GM12878 (cell line): ENCODE measurements around the gene FANCL. TPM values are rescaled to one million over a fixed set of nuclear protein-coding genes. Genes with fewer than 3 reads are reported as not detected.
"Not testable (repeated sequence)": the region's sequence is repeated elsewhere in the genome, so short reads cannot be mapped to it uniquely, and the experiment has no call there.

Experiments used
- ATAC-seq: fragments of 200-7000 bp; cut with Tn5 transposase; 3 replicates; pipeline ENCODE4 v1.9.1; 2020; ENCODE audit warnings: mild to moderate bottlenecking, moderate library complexity
- BruUV-seq: library from RNA; stranded (reverse); fragments of 400-500 nt; replicated peaks from 2 replicates; lab custom pipeline; 2021; lab: Mats Ljungman, UMichigan
- CTCF ChIA-PET: fragments of 300-600 bp; sonication (Branson Sonifier 250); formaldehyde crosslinking; extraction: SDS; loops from one replicate; lab custom pipeline; 2021; ENCODE audit warnings: inconsistent platforms; lab: Yijun Ruan, JAX
- POLR2A ChIA-PET: fragments of 350-600 bp; formaldehyde crosslinking; extraction: SDS; loops from one replicate; lab custom pipeline; 2021; ENCODE audit warnings: inconsistent platforms; lab: Charles Lee
- RAD21 ChIA-PET: fragments of 300-600 bp; sonication (Branson Sonifier 250); formaldehyde crosslinking; loops from one replicate; lab custom pipeline; 2023; ENCODE audit warnings: antibody characterized with exemption; ENCODE audit not compliant: unreplicated experiment; lab: Charles Lee
- SMC1A ChIA-PET: fragments of 300-600 bp; sonication (Branson Sonifier 250); formaldehyde crosslinking; loops from one replicate; lab custom pipeline; 2023; ENCODE audit not compliant: unreplicated experiment, uncharacterized antibody; lab: Charles Lee
- DNase-seq: peaks from one replicate; pipeline ENCODE4 v3.0.0-alpha.2; 2011; ENCODE audit warnings: low read depth, low spot score
- FAIRE-seq: peaks from 3 replicates; lab custom pipeline; 2011; peaks lifted over from hg19 to GRCh38; lab: Jason Lieb, UNC
- H2AFZ ChIP-seq: 2 replicates; pipeline ENCODE4 v1.6.0; 2011; ENCODE audit warnings: low read depth, low read length, control low read depth; ENCODE audit not compliant: control insufficient read depth
- H3K27ac ChIP-seq: 2 replicates; pipeline ENCODE4 v1.5.1; 2011; ENCODE audit warnings: control low read depth; ENCODE audit not compliant: control insufficient read depth, insufficient read depth
- H3K27me3 ChIP-seq, 2 experiments: replicated peaks in 1 of 2; 2 replicates each; pipeline versions ENCODE4 v1.6.0 to v1.6.1; 2011; ENCODE audit warnings: low read length in 1 of 2; ENCODE audit not compliant: control insufficient read depth in 2 of 2, insufficient read depth in 2 of 2
- H3K36me3 ChIP-seq, 2 experiments: 2 replicates each; pipeline ENCODE4 v1.5.1; 2011; ENCODE audit warnings: low read length in 1 of 2; ENCODE audit not compliant: control insufficient read depth in 2 of 2, insufficient read depth in 2 of 2
- H3K4me1 ChIP-seq: 2 replicates; pipeline ENCODE4 v1.6.1; 2011; ENCODE audit warnings: mild to moderate bottlenecking, low read length, moderate library complexity, mixed read lengths; ENCODE audit not compliant: control insufficient read depth, insufficient read depth
- H3K4me2 ChIP-seq: 2 replicates; pipeline ENCODE4 v1.6.0; 2011; ENCODE audit warnings: control low read depth; ENCODE audit not compliant: control insufficient read depth, insufficient read depth
- H3K4me3 ChIP-seq: fragments of 200-600 bp; sonication (generic); 2 replicates; pipeline ENCODE4 v1.5.1; 2016
- H3K79me2 ChIP-seq: 2 replicates; pipeline ENCODE4 v1.6.0; 2011; ENCODE audit warnings: low read length; ENCODE audit not compliant: control insufficient read depth, insufficient read depth
- H3K9ac ChIP-seq: 2 replicates; pipeline ENCODE4 v1.8.0; 2011; ENCODE audit warnings: low read length, control low read depth, mixed read lengths; ENCODE audit not compliant: control insufficient read depth, insufficient read depth
- H3K9me3 ChIP-seq: replicated peaks from 3 replicates; pipeline ENCODE4 v1.5.1; 2011; ENCODE audit warnings: mild to moderate bottlenecking, low read length; ENCODE audit not compliant: control insufficient read depth, insufficient read depth
- H4K20me1 ChIP-seq: 2 replicates; pipeline ENCODE4 v1.6.0; 2011; ENCODE audit not compliant: control insufficient read depth, insufficient read depth
- WGBS: methylation state at CpG from one replicate; pipeline ENCODE4 v1.1.6; 2016; ENCODE audit warnings: low lambda C conversion rate; ENCODE audit not compliant: insufficient replicate concordance, insufficient coverage; ENCODE audit errors: missing lambda C conversion rate; 5-methylcytosine and 5-hydroxymethylcytosine counted together
- in situ Hi-C: fragments of 300-500 bp; cut with MboI; formaldehyde crosslinking; loops from 9 replicates; pipeline ENCODE4 v1.14.3; 2018; ENCODE audit warnings: mixed read lengths
- intact Hi-C: fragments of 100-400 bp; cut with micrococcal nuclease; formaldehyde crosslinking; loops from one replicate; pipeline ENCODE4 v1.14.2; 2022; ENCODE audit not compliant: unreplicated experiment
- polyA plus RNA-seq, 11 experiments: library from polyadenylated mRNA; depleted of rRNA in 4 of 11; unstranded in 6 of 11; stranded (reverse) in 5 of 11; fragments of >200 nt; fragmentation: Nextera tagmentation in 4 of 11; fragmentation: Illumina TruSeq in 1 of 11; extraction: Ambion mirVana in 4 of 11; extraction: Trizol in 1 of 11; gene quantifications; 1 replicate in 1 of 11; 2 replicates in 10 of 11; pipeline versions ENCODE4 v1.2.1 to v1.2.3, GENCODE V29; 2011 to 2016; ENCODE audit warnings: inconsistent platforms in 2 of 11, missing spikeins in 2 of 11, low read depth in 1 of 11
- total RNA-seq, 4 experiments: library from RNA; depleted of rRNA in 3 of 4; stranded (reverse); fragments of >200 nt in 3 of 4; fragmentation: Illumina TruSeq in 1 of 4; extraction: Trizol in 1 of 4; gene quantifications; 2 replicates each; pipeline versions ENCODE4 v1.2.1 to v1.2.3, GENCODE V29; 2013 to 2021

Gene FANCL
- total and polyA plus RNA-seq, 10 of the 15 experiments (the other 5 are each of a cell fraction or from before 2014, with no cell fraction given): 30.8 to 90.5 (median 52.3) TPM

DNA sequence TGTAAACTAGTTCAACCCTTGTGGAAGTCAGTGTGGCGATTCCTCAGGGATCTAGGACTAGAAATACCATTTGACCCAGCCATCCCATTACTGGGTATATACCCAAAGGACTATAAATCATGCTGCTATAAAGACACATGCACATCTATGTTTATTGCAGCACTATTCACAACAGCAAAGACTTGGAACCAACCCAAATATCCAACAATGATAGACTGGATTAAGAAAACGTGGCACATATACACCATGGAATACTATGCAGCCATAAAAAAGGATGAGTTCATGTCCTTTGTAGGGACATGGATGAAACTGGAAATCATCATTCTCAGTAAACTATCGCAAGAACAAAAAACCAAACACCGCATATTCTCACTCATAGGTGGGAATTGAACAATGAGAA, 63.9 kb downstream of the FANCL start:
- H3K9ac ChIP-seq, FAIRE-seq, in situ Hi-C loops, BruUV-seq, H4K20me1 ChIP-seq, SMC1A ChIA-PET, CTCF ChIA-PET, ATAC-seq, H3K9me3 ChIP-seq, H3K27ac ChIP-seq, H3K4me2 ChIP-seq, H3K4me3 ChIP-seq, H2AFZ ChIP-seq, RAD21 ChIA-PET, H3K79me2 ChIP-seq, H3K36me3 ChIP-seq, H3K4me1 ChIP-seq, intact Hi-C loops, POLR2A ChIA-PET, H3K27me3 ChIP-seq, DNase-seq: not testable (repeated sequence)
- 90% methylated on average over 2 of the region's 4 CpGs for WGBS

GRCh38 chr2:58171831-58172230, 69.3 kb downstream of the FANCL start:
- ATAC-seq, H3K9me3 ChIP-seq, POLR2A ChIA-PET, H3K4me3 ChIP-seq, RAD21 ChIA-PET, DNase-seq, H3K36me3 ChIP-seq, H3K9ac ChIP-seq, H3K4me1 ChIP-seq, H3K4me2 ChIP-seq, H4K20me1 ChIP-seq, H3K79me2 ChIP-seq, BruUV-seq, H2AFZ ChIP-seq, in situ Hi-C loops, SMC1A ChIA-PET, H3K27me3 ChIP-seq, H3K27ac ChIP-seq, CTCF ChIA-PET, intact Hi-C loops, FAIRE-seq: not testable (repeated sequence)
- 99% methylated on average over 7 of the region's 16 CpGs for WGBS

DNA sequence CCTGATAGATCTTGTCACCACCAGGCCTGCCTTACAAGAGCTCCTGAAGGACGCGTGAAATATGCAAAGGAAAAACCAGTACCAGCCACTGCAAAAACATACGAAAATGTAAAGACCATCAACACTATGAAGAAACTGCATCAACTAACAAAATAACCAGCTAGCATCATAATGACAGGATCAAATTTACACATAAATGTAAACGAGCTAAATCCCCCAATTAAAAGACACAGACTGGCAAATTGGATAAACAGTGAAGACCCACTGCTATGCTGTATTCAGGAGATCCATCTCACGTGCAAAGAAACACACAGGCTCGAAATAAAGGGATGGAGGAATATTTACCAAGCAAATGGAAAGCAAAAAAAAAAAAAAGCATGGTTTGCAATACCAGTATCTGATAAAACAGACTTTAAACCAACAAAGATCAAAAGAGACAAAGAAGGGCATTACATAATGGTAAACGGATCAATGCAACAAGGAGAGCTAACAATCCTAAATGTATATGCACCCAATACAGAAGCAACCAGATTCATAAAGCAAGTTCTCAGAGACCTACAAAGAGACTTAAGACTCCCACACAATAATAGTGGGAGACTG, 70.7 kb downstream of the FANCL start:
- H3K4me2 ChIP-seq, H3K4me3 ChIP-seq, DNase-seq, H3K9ac ChIP-seq, BruUV-seq, RAD21 ChIA-PET, H3K9me3 ChIP-seq, H4K20me1 ChIP-seq, H3K27me3 ChIP-seq, H2AFZ ChIP-seq, in situ Hi-C loops, FAIRE-seq, H3K36me3 ChIP-seq, POLR2A ChIA-PET, ATAC-seq, H3K4me1 ChIP-seq, H3K79me2 ChIP-seq, H3K27ac ChIP-seq, intact Hi-C loops: not testable (repeated sequence)
- CTCF ChIA-PET: interaction anchor here (1.2 kb wide), 1 partner anchor 12 kb away, joined by 3 read pairs; no protein-coding TSS in a partner anchor
- SMC1A ChIA-PET: interaction anchor here (0.6 to 0.8 kb wide), 2 partner anchors 18 to 38 kb away, joined by 3 to 5 read pairs; no protein-coding TSS in a partner anchor
- WGBS: 85% methylated on average over 7 of the region's 7 CpGs

GRCh38 chr2:58169845-58170244, 71.3 kb downstream of the FANCL start:
- H3K27me3 ChIP-seq, intact Hi-C loops, H3K79me2 ChIP-seq, H3K4me1 ChIP-seq, H3K9me3 ChIP-seq, ATAC-seq, DNase-seq, H3K36me3 ChIP-seq, H2AFZ ChIP-seq, H3K4me2 ChIP-seq, H3K27ac ChIP-seq, H4K20me1 ChIP-seq, H3K4me3 ChIP-seq, FAIRE-seq, in situ Hi-C loops, RAD21 ChIA-PET, BruUV-seq, POLR2A ChIA-PET, H3K9ac ChIP-seq: not testable (repeated sequence)
- CTCF ChIA-PET: interaction anchor here (1.2 kb wide), 1 partner anchor 12 kb away, joined by 3 read pairs; no protein-coding TSS in a partner anchor
- SMC1A ChIA-PET: interaction anchor here (0.6 to 2.7 kb wide), 3 partner anchors 13 to 38 kb away, joined by 3 to 7 read pairs (median 5); no protein-coding TSS in a partner anchor
